Activated naive CD4-positive, alpha-beta T cell treated with anti-CD3 and anti-CD28 coated beads, Interleukin-2, amount 50 U/mL, for 72 hours (primary cell): Measurements from ENCODE around the gene BANP. TPM values are rescaled to one million over a fixed set of nuclear protein-coding genes. Genes with fewer than 3 reads are reported as not detected.
"Not testable (repeated sequence)": the region's sequence is repeated elsewhere in the genome, so short reads cannot be mapped to it uniquely, and the experiment has no call there.

Source experiments
- ATAC-seq, 2 donors: fragments of 150-1000 bp; cut with Tn5 transposase; 2 replicates each; pipeline ENCODE4 v1.10.0; 2021; ENCODE audit warnings: mild to moderate bottlenecking in 2 of 2, moderate library complexity in 2 of 2
- DNase-seq, 2 donors: peaks; one replicate each; pipeline ENCODE4 v3.0.0; 2021 to 2022; ENCODE audit warnings: low spot score in 2 of 2
- H3K27ac Mint-ChIP-seq, 2 donors: one replicate each; pipeline ENCODE4 v1.8.0; 2022; ENCODE audit warnings: mild to moderate bottlenecking in 2 of 2, mixed read lengths in 2 of 2
- H3K36me3 Mint-ChIP-seq, 2 donors: one replicate each; pipeline ENCODE4 v1.8.0; 2022; ENCODE audit warnings: mixed read lengths in 2 of 2
- H3K9me3 Mint-ChIP-seq, 2 donors: one replicate each; pipeline ENCODE4 v1.8.0; 2022; ENCODE audit warnings: mixed read lengths in 2 of 2
- total RNA-seq, 2 donors: library from RNA; stranded (reverse); gene quantifications; one replicate each; pipeline ENCODE4 v1.2.3, GENCODE V29; 2022

The BANP gene
- 10 to 100 TPM; 44.6 to 46.8 TPM for total RNA-seq

GRCh38 chr16:87950765-87951551, at the start of gene BANP:
Gene BANP, plus strand, starts transcription at chr16:87951434. Its CDS starts 23,682 bp downstream, at chr16:87975116.
- DNase-seq: peak; percentile 98
- peak; percentile 92 to 96 for ATAC-seq
- Mint-ChIP-seq H3K9me3 (no peaks in the 10 kb centered on the region), H3K36me3 (peaks cover 15 to 24% of the 10 kb centered on the region in 2 donors), H3K27ac (peak within 1 kb of the TSS; percentile 94 to 100)

GRCh38 chr16:87904963-87905362, 46.3 kb upstream of the BANP start:
- H3K36me3 Mint-ChIP-seq, H3K27ac Mint-ChIP-seq, H3K9me3 Mint-ChIP-seq, DNase-seq, ATAC-seq: not testable (repeated sequence)

- H3K9me3 Mint-ChIP-seq, DNase-seq, H3K36me3 Mint-ChIP-seq, ATAC-seq, H3K27ac Mint-ChIP-seq: not testable (repeated sequence)
Observed at GRCh38 chr16:87905521-87905920, 45.7 kb upstream of the BANP start.

GRCh38 chr16:87908101-87908500, 43.1 kb upstream of the BANP start:
- ATAC-seq, H3K36me3 Mint-ChIP-seq, DNase-seq, H3K27ac Mint-ChIP-seq, H3K9me3 Mint-ChIP-seq: not testable (repeated sequence)

GRCh38 chr16:87909203-87909935, 41.9 kb upstream of the BANP start:
- peak; percentile 91 to 97 for ATAC-seq
- H3K36me3 Mint-ChIP-seq, H3K9me3 Mint-ChIP-seq: not testable (repeated sequence)
- H3K27ac Mint-ChIP-seq: peak overlapping the region; percentile 82 to 90
- peak; percentile 89 to 96 for DNase-seq

GRCh38 chr16:87911106-87911763, 40.0 kb upstream of the BANP start:
- DNase-seq, H3K36me3 Mint-ChIP-seq: not testable (repeated sequence)

GRCh38 chr16:87912691-87913090, 38.5 kb upstream of the BANP start:
- H3K9me3 Mint-ChIP-seq, H3K36me3 Mint-ChIP-seq, H3K27ac Mint-ChIP-seq, ATAC-seq, DNase-seq: not testable (repeated sequence)

More at GRCh38 chr16:87911106-87911763, 40.0 kb upstream of the BANP start:
- H3K27ac Mint-ChIP-seq, ATAC-seq, H3K9me3 Mint-ChIP-seq: not testable (repeated sequence)

- not testable (repeated sequence) for DNase-seq, H3K27ac Mint-ChIP-seq, H3K9me3 Mint-ChIP-seq, H3K36me3 Mint-ChIP-seq, ATAC-seq
Observed at GRCh38 chr16:87914021-87914725, 37.1 kb upstream of the BANP start.

- no peak overlapping the region for H3K27ac Mint-ChIP-seq
- no peak for DNase-seq
- H3K36me3 Mint-ChIP-seq: no peaks in the 10 kb centered on the region
- no peak for ATAC-seq
- no peaks in the 10 kb centered on the region for H3K9me3 Mint-ChIP-seq
Observed at GRCh38 chr16:87914812-87915211, 36.4 kb upstream of the BANP start.

GRCh38 chr16:87917503-87917902, 33.7 kb upstream of the BANP start:
- Mint-ChIP-seq H3K27ac (no peak overlapping the region), H3K36me3 (no peaks in the 10 kb centered on the region), H3K9me3 (no peaks in the 10 kb centered on the region)
- no peak for DNase-seq
- no peak for ATAC-seq

GRCh38 chr16:87918338-87918737, 32.9 kb upstream of the BANP start:
- H3K9me3 Mint-ChIP-seq: no peaks in the 10 kb centered on the region
- no peaks in the 10 kb centered on the region for H3K36me3 Mint-ChIP-seq
- ATAC-seq (no peak), DNase-seq (no peak)
- no peak overlapping the region for H3K27ac Mint-ChIP-seq

- no peaks in the 10 kb centered on the region for H3K36me3 Mint-ChIP-seq
- H3K27ac Mint-ChIP-seq: no peak overlapping the region
- ATAC-seq: no peak
- DNase-seq: no peak
- H3K9me3 Mint-ChIP-seq: no peaks in the 10 kb centered on the region
Observed at GRCh38 chr16:87918866-87919680, 32.2 kb upstream of the BANP start.

GRCh38 chr16:87919681-87919994, 31.6 kb upstream of the BANP start:
- Mint-ChIP-seq H3K27ac (no peak overlapping the region), H3K9me3 (no peaks in the 10 kb centered on the region), H3K36me3 (no peaks in the 10 kb centered on the region)
- ATAC-seq (no peak), DNase-seq (no peak)

GRCh38 chr16:87921236-87921773, 29.9 kb upstream of the BANP start:
- DNase-seq: no peak
- ATAC-seq: no peak
- H3K9me3 Mint-ChIP-seq: no peaks in the 10 kb centered on the region
- H3K36me3 Mint-ChIP-seq: no peaks in the 10 kb centered on the region
- H3K27ac Mint-ChIP-seq: no peak overlapping the region

GRCh38 chr16:87922250-87922871, 28.9 kb upstream of the BANP start:
- ATAC-seq: no peak
- H3K9me3 Mint-ChIP-seq: no peaks in the 10 kb centered on the region

More at GRCh38 chr16:87922250-87922871, 28.9 kb upstream of the BANP start:
- Mint-ChIP-seq H3K36me3 (no peaks in the 10 kb centered on the region), H3K27ac (no peak overlapping the region)
- no peak for DNase-seq
